Left lung (tissue), 10 donors: ENCODE results near the gene CDCA4. TPM values are rescaled to one million over a fixed set of nuclear protein-coding genes. Genes with fewer than 3 reads are reported as not detected.
A peak's percentile ranks its signal among the peaks of the same experiment; 100 is the strongest.

Experiments
- ATAC-seq: fragments of 200-7000 bp; cut with Tn5 transposase; one replicate; pipeline ENCODE4 v1.9.1; 2020; ENCODE audit warnings: moderate library complexity
- DNase-seq, 4 donors: peaks; one replicate each; pipeline ENCODE4 v3.0.0-alpha.2; 2013 to 2020
- H3K27ac ChIP-seq, 2 donors: fragments of 200-600 bp; sonication (generic) in 1 of 2; one replicate each; pipeline versions ENCODE4 v1.5.0 to v1.8.0; 2020 to 2021
- H3K27me3 ChIP-seq, 2 donors: fragments of 200-600 bp; sonication (generic) in 1 of 2; one replicate each; pipeline versions ENCODE4 v1.5.0 to v1.8.0; 2020 to 2021
- H3K36me3 ChIP-seq, 2 donors: fragments of 200-600 bp; sonication (generic) in 1 of 2; one replicate each; pipeline versions ENCODE4 v1.5.0 to v1.8.0; 2020 to 2021
- H3K4me1 ChIP-seq, 2 donors: fragments of 200-600 bp; one replicate each; pipeline ENCODE4 v1.8.0; 2021
- H3K4me3 ChIP-seq, 2 donors: fragments of 200-600 bp; sonication (generic) in 1 of 2; one replicate each; pipeline versions ENCODE4 v1.5.0 to v1.8.0; 2020 to 2021; ENCODE audit warnings: mild to moderate bottlenecking in 1 of 2
- H3K9me3 ChIP-seq, 2 donors: fragments of 200-600 bp; sonication (generic) in 1 of 2; one replicate each; pipeline versions ENCODE4 v1.5.0 to v1.8.0; 2020 to 2021
- CTCF ChIP-seq, 2 donors: fragments of 200-600 bp; sonication (generic) in 1 of 2; IDR thresholded peaks; one replicate each; pipeline versions ENCODE4 v1.5.0 to v1.8.0; 2021; ENCODE audit warnings: antibody characterized with exemption in 2 of 2
- intact Hi-C, 2 donors: fragments of 100-400 bp; cut with DNase I; formaldehyde crosslinking; loops; one replicate each; pipeline versions ENCODE4 v1.11.2 to v1.14.2; 2022
- polyA plus RNA-seq, 6 donors: library from polyadenylated mRNA; unstranded; fragments of 120-200 nt; gene quantifications; one replicate each; pipeline ENCODE4 v1.2.1, GENCODE V29; 2013; ENCODE audit not compliant: insufficient read length in 6 of 6
- total RNA-seq, 2 donors: library from RNA; stranded (reverse); fragmentation: NEBNext Ultra II Directional; extraction: Animal tissue kit (Norgen Biotek cat#: 25700); gene quantifications; one replicate each; pipeline ENCODE4 v1.2.1, GENCODE V29; 2021
- donor health status: DM: no; HTN: yes; CAD: no.
- donor health status: DM: no; HTN: no; CAD: no.

Gene CDCA4
- total and polyA plus RNA-seq, 8 donors = 9.4 to 30.6 (median 20.5) TPM

GRCh38 chr14:105021656-105022275 lies 883 bp upstream of the CDCA4 start:
- Histone ChIP-seq H3K27ac (peak overlapping the region; percentile 76 to 82), H3K4me1 (peaks cover 13 to 49% of the 10 kb centered on the region in 2 donors), H3K27me3 (no peaks in the 10 kb centered on the region), H3K9me3 (no peaks in the 10 kb centered on the region), H3K36me3 (no peaks in the 10 kb centered on the region), H3K4me3 (peak overlapping the region; percentile 73 to 92)
- intact Hi-C loops = no loop called here
- ATAC-seq = peak; percentile 6
- peak in 2 of 4 donors; percentile 46 to 48 for DNase-seq
- no peak for TF ChIP-seq CTCF (IDR thresholded peaks at IDR 0.05)

DNA sequence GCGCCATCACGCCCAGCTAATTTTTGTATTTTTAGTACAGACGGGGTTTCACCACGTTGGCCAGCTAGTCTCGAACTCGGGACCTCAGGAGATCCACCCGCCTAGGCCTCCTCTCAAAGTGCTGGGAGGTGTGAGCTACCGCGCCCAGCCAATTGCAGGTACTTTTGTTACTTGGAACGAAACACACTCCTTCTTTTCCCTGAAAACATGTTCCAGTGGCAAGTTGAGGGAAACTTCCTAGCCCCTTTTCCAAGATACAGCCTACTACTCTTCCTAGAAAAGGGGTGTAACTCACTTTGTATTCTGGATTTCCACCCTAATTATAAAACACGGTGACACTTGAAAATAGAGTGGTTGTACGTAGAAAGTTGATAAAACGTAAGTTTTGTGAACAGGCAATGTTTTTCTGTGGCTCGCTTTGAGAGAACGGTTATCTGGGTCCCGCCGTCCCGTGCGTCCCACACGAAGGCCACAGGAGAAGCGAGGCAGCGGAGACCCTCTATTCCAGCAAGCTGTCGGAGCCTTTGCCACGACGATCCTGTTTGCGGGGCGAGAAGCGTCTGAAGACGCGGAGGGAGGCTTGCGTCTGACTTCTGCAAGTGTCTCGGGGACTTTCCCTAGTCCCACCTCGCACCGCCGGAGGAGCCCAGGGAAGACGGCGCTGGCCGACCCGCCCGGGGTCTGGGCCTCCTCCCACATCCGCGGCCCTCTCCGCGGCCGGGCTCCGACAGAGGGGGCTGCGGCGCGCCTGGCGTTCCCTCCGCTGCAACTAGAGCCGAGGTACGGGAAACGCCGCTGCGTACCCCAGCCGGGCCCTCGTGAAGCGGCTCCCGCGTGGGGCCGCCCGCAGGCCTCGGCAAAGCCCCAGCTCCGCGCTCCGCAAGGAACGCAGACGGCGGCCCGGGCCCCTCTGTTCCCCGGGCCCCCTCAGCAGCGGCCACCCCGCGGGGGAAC lies 745 bp downstream of the CDCA4 start:
- ATAC-seq = peak; percentile 17
- Histone ChIP-seq H3K27ac (peak overlapping the region; percentile 84 to 85), H3K9me3 (no peaks in the 10 kb centered on the region), H3K4me3 (peak overlapping the region; percentile 80 to 92), H3K4me1 (peaks cover 13 to 44% of the 10 kb centered on the region in 2 donors), H3K27me3 (no peaks in the 10 kb centered on the region), H3K36me3 (no peaks in the 10 kb centered on the region)
- DNase-seq = peak; percentile 39 to 88 (median 53)
- intact Hi-C loops = no loop called here
- TF ChIP-seq CTCF (IDR thresholded peaks at IDR 0.05) = no peak

- H3K4me1 ChIP-seq = peaks cover 13 to 46% of the 10 kb centered on the region in 2 donors
Measured at GRCh38 chr14:105018414-105018813, 2.5 kb downstream of the CDCA4 start.

DNA sequence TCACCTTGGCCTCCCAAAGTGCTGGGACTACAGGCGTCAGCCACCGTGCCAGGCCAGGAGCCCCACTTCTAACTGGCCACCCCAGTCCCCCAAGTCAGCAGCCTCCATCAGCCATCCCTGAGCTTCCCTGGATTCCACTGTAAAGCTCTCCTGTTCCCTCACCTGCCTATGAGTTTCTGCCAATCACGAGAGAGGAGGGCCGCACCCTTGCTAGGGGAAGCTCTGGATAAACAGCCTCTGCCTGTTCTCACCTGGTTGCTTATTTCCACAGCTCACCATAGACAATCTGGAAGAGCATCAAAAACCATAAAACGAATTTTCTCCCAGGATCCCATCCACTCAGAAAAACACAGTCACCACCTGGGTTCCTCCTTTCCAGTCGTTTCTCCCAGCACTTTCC lies 5.0 kb downstream of the CDCA4 start:
- Histone ChIP-seq H3K36me3 (peaks cover 0 to 10% of the 10 kb centered on the region in 2 donors), H3K27me3 (no peaks in the 10 kb centered on the region), H3K4me1 (peaks cover 11 to 34% of the 10 kb centered on the region in 2 donors), H3K27ac (no peak overlapping the region), H3K9me3 (no peaks in the 10 kb centered on the region), H3K4me3 (no peak overlapping the region)
- ATAC-seq (no peak), DNase-seq (no peak)
- intact Hi-C loops = no loop called here
- TF ChIP-seq CTCF (IDR thresholded peaks at IDR 0.05) = no peak

More at GRCh38 chr14:105018414-105018813, 2.5 kb downstream of the CDCA4 start:
- H3K9me3 ChIP-seq = no peaks in the 10 kb centered on the region
- H3K27me3 ChIP-seq = no peaks in the 10 kb centered on the region
- DNase-seq (no peak), ATAC-seq (no peak)
- H3K27ac ChIP-seq = no peak overlapping the region
- H3K36me3 ChIP-seq = no peaks in the 10 kb centered on the region
- TF ChIP-seq CTCF (IDR thresholded peaks at IDR 0.05) = no peak
- H3K4me3 ChIP-seq = no peak overlapping the region
- intact Hi-C loops = no loop called here

- Histone ChIP-seq H3K4me3 (no peak overlapping the region), H3K36me3 (peaks cover 0 to 17% of the 10 kb centered on the region in 2 donors), H3K4me1 (peaks cover 11 to 32% of the 10 kb centered on the region in 2 donors), H3K27me3 (no peaks in the 10 kb centered on the region), H3K27ac (no peak overlapping the region), H3K9me3 (no peaks in the 10 kb centered on the region)
- DNase-seq (no peak), ATAC-seq (no peak)
- intact Hi-C loops = no loop called here
- no peak for TF ChIP-seq CTCF (IDR thresholded peaks at IDR 0.05)
Measured at GRCh38 chr14:105015242-105015641, 5.6 kb downstream of the CDCA4 start.
